Activated CD4-positive, alpha-beta T cell treated with anti-CD3 and anti-CD28 coated beads, Interleukin-2, amount 50 U/mL, for 1 hour (primary cell): ENCODE data around the gene HCN1.

Experiments used
- DNase-seq: peaks from one replicate; pipeline ENCODE4 v3.0.0-alpha.2; 2020

The HCN1 gene

GRCh38 chr5:45696206-45696836 is at the start of gene HCN1:
Gene HCN1 (minus strand): TSS chr5:45696380.
- DNase-seq, result no peak

GRCh38 chr5:45741110-45741509 is 44.9 kb upstream of the HCN1 start:
- no peak for DNase-seq

GRCh38 chr5:45737153-45737552 is 41.0 kb upstream of the HCN1 start:
- DNase-seq, result no peak

GRCh38 chr5:45725537-45725936 is 29.4 kb upstream of the HCN1 start:
- no peak for DNase-seq

GRCh38 chr5:45697201-45697600 is 1.0 kb upstream of the HCN1 start:
- no peak for DNase-seq

GRCh38 chr5:45695804-45696156 is 400 bp downstream of the HCN1 start:
- no peak for DNase-seq

GRCh38 chr5:45694971-45695803 is 993 bp downstream of the HCN1 start:
- DNase-seq, result no peak

GRCh38 chr5:45694255-45694814 is 1.8 kb downstream of the HCN1 start:
- DNase-seq, result no peak

- no peak for DNase-seq
Measured at GRCh38 chr5:45692481-45692880, 3.7 kb downstream of the HCN1 start.

GRCh38 chr5:45691656-45692055 is 4.5 kb downstream of the HCN1 start:
- no peak for DNase-seq

- no peak for DNase-seq
Measured at GRCh38 chr5:45687701-45688100, 8.5 kb downstream of the HCN1 start.

GRCh38 chr5:45686620-45687019 is 9.6 kb downstream of the HCN1 start:
- DNase-seq, result no peak

GRCh38 chr5:45684118-45684517 is 12.1 kb downstream of the HCN1 start:
- no peak for DNase-seq

GRCh38 chr5:45680950-45681349 is 15.2 kb downstream of the HCN1 start:
- DNase-seq, result no peak

GRCh38 chr5:45677524-45677923 is 18.7 kb downstream of the HCN1 start:
- DNase-seq, result no peak

- no peak for DNase-seq
Measured at GRCh38 chr5:45672271-45672670, 23.9 kb downstream of the HCN1 start.

GRCh38 chr5:45648744-45649143 is 47.4 kb downstream of the HCN1 start:
- DNase-seq, result no peak

- no peak for DNase-seq
Measured at GRCh38 chr5:45643056-45643455, 53.1 kb downstream of the HCN1 start.

- no peak for DNase-seq
Measured at GRCh38 chr5:45642370-45642769, 53.8 kb downstream of the HCN1 start.

- no peak for DNase-seq
Measured at GRCh38 chr5:45639040-45639439, 57.1 kb downstream of the HCN1 start.

GRCh38 chr5:45627076-45627656 is 69.0 kb downstream of the HCN1 start:
- DNase-seq, result no peak

- no peak for DNase-seq
Measured at GRCh38 chr5:45623832-45624231, 72.3 kb downstream of the HCN1 start.

- no peak for DNase-seq
Measured at GRCh38 chr5:45622365-45622764, 73.8 kb downstream of the HCN1 start.

- no peak for DNase-seq
Measured at GRCh38 chr5:45617859-45618416, 78.2 kb downstream of the HCN1 start.
